Activated CD4-positive, alpha-beta memory T cell treated with anti-CD3 and anti-CD28 coated beads, Interleukin-2, amount 10 ng/mL, durations not matched to agents 7 days and 5 days (primary cell): ENCODE measurements around the gene OR2A1. TPM values are rescaled to one million over a fixed set of nuclear protein-coding genes. Genes with fewer than 3 reads are reported as not detected.
"Not testable (repeated sequence)": the region's sequence is repeated elsewhere in the genome, so short reads cannot be mapped to it uniquely, and the experiment has no call there.

Experiments
- CTCF ChIA-PET: fragments of 350-600 bp; sonication (Branson Sonifier 250); formaldehyde crosslinking; loops from one replicate; lab custom pipeline; 2021; ENCODE audit warnings: antibody characterized with exemption, inconsistent platforms; lab: Charles Lee
- POLR2A ChIA-PET: fragments of 350-600 bp; sonication (Branson Sonifier 250); formaldehyde crosslinking; loops from one replicate; lab custom pipeline; 2021; ENCODE audit warnings: antibody characterized with exemption; lab: Charles Lee
- DNase-seq: peaks from one replicate; pipeline ENCODE4 v3.0.0-alpha.2; 2020
- H3K27ac Mint-ChIP-seq: one replicate; pipeline ENCODE4 v1.8.0; 2021; ENCODE audit warnings: mild to moderate bottlenecking, mixed read lengths
- H3K27me3 Mint-ChIP-seq: one replicate; pipeline ENCODE4 v1.8.0; 2021; ENCODE audit warnings: mixed read lengths
- H3K36me3 Mint-ChIP-seq: one replicate; pipeline ENCODE4 v1.8.0; 2021; ENCODE audit warnings: low read depth, mixed read lengths
- H3K4me1 Mint-ChIP-seq: one replicate; pipeline ENCODE4 v1.8.0; 2021; ENCODE audit warnings: mixed read lengths
- H3K4me3 Mint-ChIP-seq: one replicate; pipeline ENCODE4 v1.8.0; 2021; ENCODE audit warnings: mild to moderate bottlenecking, mixed read lengths
- H3K9me3 Mint-ChIP-seq: one replicate; pipeline ENCODE4 v1.8.0; 2021; ENCODE audit warnings: mixed read lengths
- total RNA-seq, 2 experiments: library from RNA; stranded (reverse); gene quantifications; one replicate each; pipeline ENCODE4 v1.2.3, GENCODE V29; 2021

Gene OR2A1
- total RNA-seq, 2 experiments from 2014 or later: 0.05 TPM; not detected in 1

DNA sequence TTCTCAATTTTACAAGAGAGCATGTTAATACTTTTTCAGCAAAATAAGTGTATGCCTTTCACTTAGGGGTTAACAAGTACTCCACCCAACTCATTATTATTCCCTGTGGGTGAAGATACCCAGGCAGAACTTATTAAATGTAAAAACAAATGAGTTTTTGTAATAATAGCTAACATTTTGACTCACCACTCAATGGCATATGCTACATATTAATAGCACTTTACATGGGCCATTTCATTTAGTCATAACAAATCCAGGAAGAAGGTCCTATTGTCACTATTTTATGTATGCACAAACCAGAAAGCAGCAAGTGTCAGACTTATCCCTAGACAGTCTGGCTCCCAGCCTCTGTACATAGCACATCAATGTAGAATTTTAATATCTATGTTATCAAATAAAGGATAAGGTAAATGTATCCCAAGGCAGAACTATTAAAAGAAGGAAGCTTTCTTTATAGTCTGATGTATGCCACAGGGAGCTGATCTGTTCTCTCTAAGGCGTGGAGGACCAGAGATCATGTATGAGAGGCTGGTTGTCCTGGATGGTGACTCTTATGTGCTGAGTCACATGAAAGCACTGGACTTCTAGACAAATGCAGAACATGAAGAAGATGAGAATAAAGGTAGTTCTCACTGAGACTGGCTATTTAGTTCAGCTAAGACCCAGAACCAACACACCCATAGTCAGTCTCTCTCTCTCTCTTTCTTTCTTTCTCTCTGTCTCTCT lies 9.5 kb upstream of the OR2A1 start:
- H3K4me3 Mint-ChIP-seq, CTCF ChIA-PET, DNase-seq, H3K4me1 Mint-ChIP-seq, POLR2A ChIA-PET, H3K27me3 Mint-ChIP-seq, H3K27ac Mint-ChIP-seq, H3K36me3 Mint-ChIP-seq, H3K9me3 Mint-ChIP-seq: not testable (repeated sequence)

DNA sequence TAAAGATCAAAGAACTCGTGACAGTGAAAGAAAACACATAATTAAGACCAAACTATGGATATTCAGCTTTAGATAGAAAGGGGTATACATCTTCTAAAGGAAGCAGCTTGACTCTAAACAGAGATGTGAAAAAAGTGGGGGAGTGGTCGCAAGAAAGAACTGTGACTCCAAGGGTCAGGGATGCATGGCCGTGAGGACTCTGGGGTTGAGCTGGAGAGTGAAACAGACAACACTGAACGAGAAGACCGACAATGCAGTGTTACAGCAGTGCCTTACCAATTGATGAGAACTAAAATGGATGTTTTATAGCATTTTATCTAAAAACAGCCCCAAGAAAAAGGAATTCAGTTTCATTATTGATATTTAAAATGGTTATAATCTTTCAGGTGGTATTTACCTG lies 8.6 kb upstream of the OR2A1 start:
- CTCF ChIA-PET, H3K36me3 Mint-ChIP-seq, POLR2A ChIA-PET, H3K4me1 Mint-ChIP-seq, H3K27ac Mint-ChIP-seq, H3K4me3 Mint-ChIP-seq, H3K27me3 Mint-ChIP-seq, DNase-seq, H3K9me3 Mint-ChIP-seq: not testable (repeated sequence)

DNA sequence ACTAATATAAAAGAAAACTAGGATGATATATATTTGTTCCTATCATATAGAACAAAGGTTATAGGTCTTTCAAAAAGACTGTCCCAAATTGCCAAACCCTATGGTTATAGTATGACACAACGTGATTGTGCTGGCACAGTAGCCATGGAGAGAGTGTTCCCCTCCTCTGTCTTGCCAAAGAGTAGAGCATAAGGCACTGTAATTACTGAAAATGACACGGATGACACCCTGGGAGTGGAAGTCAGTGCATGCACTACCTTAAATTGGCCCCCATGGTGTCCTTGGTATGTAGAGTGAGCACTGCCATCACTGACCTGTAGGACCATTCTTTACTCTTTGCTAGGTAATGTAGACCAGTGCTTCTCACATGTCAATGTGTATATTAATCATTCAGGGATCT lies 7.1 kb upstream of the OR2A1 start:
- POLR2A ChIA-PET, H3K36me3 Mint-ChIP-seq, H3K9me3 Mint-ChIP-seq, H3K4me3 Mint-ChIP-seq, H3K27me3 Mint-ChIP-seq, H3K27ac Mint-ChIP-seq, DNase-seq, H3K4me1 Mint-ChIP-seq, CTCF ChIA-PET: not testable (repeated sequence)

DNA sequence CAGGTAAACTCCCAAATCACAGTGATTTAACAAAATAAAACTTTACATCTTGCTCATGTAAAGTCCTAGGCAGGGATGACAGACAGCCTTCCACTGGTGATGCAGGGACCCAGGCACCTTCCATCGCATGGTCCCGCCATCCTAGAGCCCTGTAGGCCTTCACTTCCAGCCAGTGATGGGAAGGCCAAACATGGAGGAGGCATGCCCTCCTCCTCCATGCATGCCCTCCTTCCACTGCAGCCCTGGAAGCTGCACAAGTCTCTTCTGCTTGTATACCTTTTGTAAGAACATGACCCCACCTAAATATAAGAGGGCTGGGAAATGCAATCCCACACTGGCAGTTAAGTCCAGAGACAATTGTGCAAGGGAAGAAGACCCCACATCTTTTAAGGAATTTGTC lies 2.5 kb upstream of the OR2A1 start:
- H3K27ac Mint-ChIP-seq, H3K9me3 Mint-ChIP-seq, CTCF ChIA-PET, H3K4me3 Mint-ChIP-seq, H3K4me1 Mint-ChIP-seq, POLR2A ChIA-PET, DNase-seq, H3K36me3 Mint-ChIP-seq, H3K27me3 Mint-ChIP-seq: not testable (repeated sequence)

DNA sequence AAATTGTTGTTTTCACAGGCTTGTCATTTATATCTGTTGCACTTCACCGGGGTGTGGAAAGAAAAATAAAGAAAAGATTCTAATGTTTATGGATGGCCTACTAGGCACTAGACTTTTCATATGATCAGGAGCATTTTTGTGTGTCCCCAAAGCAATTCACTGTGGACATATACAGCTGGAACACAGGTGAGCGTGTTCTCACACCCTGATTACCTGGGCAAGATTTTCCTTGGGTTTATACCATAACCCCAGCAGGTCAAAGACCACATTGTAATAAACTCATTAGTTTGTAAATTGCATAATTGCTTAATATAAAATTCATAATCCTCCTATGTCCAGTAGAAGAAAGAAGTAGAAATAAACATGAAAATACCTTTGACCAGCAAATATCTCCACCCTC lies 1.0 kb upstream of the OR2A1 start:
- CTCF ChIA-PET, DNase-seq, H3K36me3 Mint-ChIP-seq, POLR2A ChIA-PET, H3K27ac Mint-ChIP-seq, H3K4me3 Mint-ChIP-seq, H3K27me3 Mint-ChIP-seq, H3K9me3 Mint-ChIP-seq, H3K4me1 Mint-ChIP-seq: not testable (repeated sequence)

DNA sequence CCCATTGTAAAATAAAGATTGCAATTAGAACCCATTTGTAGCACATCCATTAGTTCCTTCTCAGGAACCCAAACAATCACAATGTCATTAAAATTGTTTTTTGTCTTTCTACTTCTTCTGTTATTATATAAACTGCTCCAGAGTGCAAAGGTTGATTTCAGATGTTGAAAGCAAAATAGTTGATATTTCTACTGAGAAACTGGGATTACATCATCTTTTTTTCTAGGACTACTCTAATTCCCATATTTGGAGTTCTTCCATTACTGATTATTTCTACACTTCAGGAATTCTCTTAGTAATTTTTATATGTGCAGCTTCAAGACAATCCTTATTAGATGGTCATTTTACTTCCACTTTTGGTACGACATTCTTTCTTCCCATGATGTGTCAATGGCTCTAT lies 5.3 kb downstream of the OR2A1 start:
- H3K9me3 Mint-ChIP-seq, H3K36me3 Mint-ChIP-seq, POLR2A ChIA-PET, H3K27ac Mint-ChIP-seq, DNase-seq, H3K27me3 Mint-ChIP-seq, CTCF ChIA-PET, H3K4me1 Mint-ChIP-seq, H3K4me3 Mint-ChIP-seq: not testable (repeated sequence)

DNA sequence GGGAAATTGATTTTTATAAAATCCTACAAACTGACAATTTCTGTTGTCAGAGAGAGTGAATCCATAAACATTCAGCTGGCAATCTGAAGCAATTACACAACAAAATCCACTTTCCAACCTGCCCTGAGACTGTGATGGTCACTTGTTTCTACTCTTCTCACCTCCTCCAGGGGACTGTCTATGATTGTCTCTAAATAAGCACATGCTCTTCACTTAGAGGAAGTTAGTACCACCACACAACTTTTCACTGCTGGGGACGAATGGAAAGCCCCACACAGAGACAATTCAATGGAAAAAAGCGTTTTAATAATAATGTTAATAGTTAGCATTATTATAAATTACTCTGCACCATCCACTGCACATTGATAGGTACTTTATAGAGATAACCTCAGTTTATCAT lies 7.3 kb downstream of the OR2A1 start:
- H3K36me3 Mint-ChIP-seq, CTCF ChIA-PET, DNase-seq, POLR2A ChIA-PET, H3K27ac Mint-ChIP-seq, H3K4me1 Mint-ChIP-seq, H3K4me3 Mint-ChIP-seq, H3K27me3 Mint-ChIP-seq, H3K9me3 Mint-ChIP-seq: not testable (repeated sequence)

DNA sequence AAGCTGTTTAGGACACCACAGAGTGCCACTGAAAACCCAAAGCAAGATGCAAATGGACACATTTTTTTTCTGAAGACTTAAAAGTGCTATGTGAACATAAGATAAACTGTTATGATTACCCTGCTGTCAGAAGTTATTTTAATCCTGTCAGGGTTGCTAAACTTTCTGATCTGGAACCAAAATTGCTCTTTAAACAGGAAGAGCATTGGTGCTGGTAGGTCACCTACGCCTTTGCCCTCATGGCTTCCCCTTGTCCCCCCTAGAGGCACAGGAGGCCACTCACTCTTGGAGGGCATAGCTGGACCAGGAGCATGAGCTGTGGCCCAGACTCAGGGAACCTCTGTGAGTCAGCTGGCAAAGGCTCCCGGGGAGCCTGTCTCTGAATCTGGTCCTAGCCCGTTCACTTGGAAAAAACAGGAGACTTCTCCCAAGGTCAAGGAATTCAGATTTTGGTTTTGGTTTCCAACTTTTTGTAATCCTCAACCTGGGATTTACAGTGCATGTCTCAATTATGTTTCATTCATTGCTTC lies 9.5 kb downstream of the OR2A1 start:
- H3K27me3 Mint-ChIP-seq, H3K4me1 Mint-ChIP-seq, POLR2A ChIA-PET, DNase-seq, H3K27ac Mint-ChIP-seq, H3K9me3 Mint-ChIP-seq, H3K4me3 Mint-ChIP-seq, H3K36me3 Mint-ChIP-seq, CTCF ChIA-PET: not testable (repeated sequence)

DNA sequence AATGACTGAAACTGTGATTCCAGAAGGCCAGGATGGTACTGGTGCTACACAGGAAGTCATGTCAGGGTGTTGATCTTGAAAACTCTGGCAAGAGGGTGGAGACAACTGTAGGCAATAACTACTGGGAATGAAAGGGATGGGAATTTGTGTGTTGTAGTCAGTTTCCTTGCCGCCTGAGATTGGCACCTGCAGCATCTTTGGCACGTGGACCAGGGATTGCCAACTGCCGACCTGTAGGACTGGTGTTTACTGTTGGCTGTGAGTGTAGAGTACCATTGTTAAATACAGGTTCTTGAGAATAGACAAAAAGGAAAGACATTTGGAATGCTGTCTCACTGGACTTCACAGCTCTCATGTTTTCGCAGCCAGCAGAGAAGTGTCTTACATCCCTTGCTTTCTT lies 11.1 kb downstream of the OR2A1 start:
- H3K27ac Mint-ChIP-seq, H3K36me3 Mint-ChIP-seq, DNase-seq, H3K4me1 Mint-ChIP-seq, H3K27me3 Mint-ChIP-seq, H3K4me3 Mint-ChIP-seq, H3K9me3 Mint-ChIP-seq, POLR2A ChIA-PET, CTCF ChIA-PET: not testable (repeated sequence)

DNA sequence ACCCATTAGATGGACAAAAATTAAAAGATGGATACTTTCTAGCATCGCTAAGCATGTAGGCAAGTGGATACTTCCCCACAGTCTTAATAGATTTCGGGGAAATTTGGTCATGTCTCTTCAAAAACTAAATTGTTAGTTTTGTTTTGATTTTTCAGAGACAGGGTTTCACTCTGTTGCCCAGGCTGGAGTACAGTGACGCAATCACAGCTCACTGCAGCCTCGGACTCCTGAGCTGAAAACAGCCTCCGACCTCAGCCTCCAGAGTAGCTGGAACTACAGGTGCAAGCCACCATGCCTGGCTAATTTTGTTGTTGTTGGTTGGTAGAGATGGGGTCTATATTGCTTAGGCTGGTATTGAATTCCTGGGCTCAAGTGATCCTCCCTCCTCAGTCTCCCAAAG lies 13.6 kb downstream of the OR2A1 start:
- CTCF ChIA-PET, H3K4me1 Mint-ChIP-seq, H3K27me3 Mint-ChIP-seq, H3K4me3 Mint-ChIP-seq, H3K27ac Mint-ChIP-seq, H3K9me3 Mint-ChIP-seq, H3K36me3 Mint-ChIP-seq, POLR2A ChIA-PET, DNase-seq: not testable (repeated sequence)

DNA sequence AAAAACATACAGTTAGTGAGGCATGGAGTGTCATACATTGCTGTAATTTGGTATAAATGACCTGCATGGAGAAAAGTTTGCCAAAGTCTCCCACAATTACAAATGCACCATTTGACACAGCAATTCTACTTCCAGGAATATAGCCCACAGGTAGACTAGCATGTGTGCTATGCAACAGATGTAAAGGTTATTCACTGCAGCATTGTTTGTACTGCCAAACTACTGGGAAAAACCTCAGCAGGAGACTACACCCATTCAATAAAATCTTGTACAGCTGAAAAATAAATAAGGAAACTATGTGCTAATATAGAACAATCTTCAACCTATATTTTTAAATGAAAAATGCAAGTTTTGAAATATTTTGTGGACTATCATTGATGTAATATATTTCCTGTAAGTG lies 17.8 kb downstream of the OR2A1 start:
- DNase-seq, H3K27ac Mint-ChIP-seq, H3K4me3 Mint-ChIP-seq, POLR2A ChIA-PET, CTCF ChIA-PET, H3K36me3 Mint-ChIP-seq, H3K4me1 Mint-ChIP-seq, H3K27me3 Mint-ChIP-seq, H3K9me3 Mint-ChIP-seq: not testable (repeated sequence)

DNA sequence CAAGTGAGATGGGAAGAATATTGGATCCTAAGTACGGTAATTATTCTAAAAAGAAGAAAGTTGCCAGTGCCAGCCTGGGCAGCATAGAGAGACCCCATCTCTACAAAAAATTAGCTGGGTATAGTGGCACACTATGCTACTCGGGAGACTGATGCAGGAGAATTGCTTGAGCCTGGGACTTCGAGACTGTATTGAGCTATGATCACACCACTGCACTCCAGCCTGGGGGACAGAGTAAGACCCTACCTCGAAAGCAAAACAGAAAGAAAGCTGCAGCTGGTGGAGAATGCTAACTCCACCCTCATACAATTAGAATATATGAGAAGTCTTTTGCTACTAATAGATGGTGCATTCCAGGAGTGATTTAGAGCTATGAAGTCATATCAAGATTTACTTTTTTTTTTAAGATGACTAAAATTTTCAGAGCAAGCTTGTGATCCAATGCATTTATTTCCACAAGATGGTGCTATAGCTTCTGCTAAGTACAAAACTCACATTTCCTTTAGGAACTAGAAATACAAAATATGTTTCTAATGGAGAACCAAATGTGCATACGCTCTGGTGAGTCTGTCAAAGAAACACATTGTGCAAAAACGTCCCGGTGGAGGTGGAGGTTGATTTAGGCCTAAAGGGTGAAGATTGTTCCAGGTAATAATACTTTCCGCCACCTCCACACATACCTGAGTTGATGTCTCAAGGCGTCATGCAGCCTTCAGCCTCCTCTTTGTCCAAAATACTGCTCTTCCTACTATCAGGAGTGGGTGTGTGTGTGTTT lies 19.2 kb downstream of the OR2A1 start:
- H3K27me3 Mint-ChIP-seq, H3K9me3 Mint-ChIP-seq, H3K4me1 Mint-ChIP-seq, H3K27ac Mint-ChIP-seq, H3K36me3 Mint-ChIP-seq, H3K4me3 Mint-ChIP-seq, DNase-seq, CTCF ChIA-PET, POLR2A ChIA-PET: not testable (repeated sequence)

DNA sequence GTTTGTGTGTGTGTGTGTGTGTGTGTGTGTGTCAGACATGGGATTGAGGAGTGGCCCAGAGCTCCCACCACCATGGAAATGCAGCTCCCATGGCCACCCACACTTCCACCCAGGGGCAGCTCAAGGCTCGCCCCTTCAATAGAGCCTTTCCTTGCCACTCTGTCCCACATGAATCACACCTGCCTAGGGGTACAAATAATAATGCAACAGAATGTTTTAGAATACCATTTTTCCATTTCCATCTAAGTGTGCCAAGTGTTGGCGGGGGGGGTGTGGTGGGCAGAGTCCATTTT lies 19.7 kb downstream of the OR2A1 start:
- CTCF ChIA-PET, H3K27me3 Mint-ChIP-seq, H3K9me3 Mint-ChIP-seq: not testable (repeated sequence)

DNA sequence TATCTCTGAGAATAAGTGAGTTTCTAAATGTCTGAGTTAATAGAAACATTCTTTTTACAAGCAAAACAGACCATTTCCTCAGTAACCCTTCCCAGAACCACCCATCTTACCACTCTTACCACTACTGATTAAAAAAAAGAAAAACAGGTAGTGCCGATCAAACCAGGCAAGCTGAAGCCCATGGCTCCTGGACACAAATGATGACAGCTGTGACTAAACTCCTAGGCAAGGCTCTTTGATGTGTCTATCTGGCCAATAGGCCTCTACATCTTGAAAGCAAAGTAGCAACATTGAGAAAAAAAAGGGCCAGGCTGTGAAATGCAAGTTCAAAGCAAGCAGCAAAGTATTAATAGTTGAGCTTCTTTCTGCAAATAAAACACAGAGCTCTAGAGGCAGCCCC lies 36.4 kb downstream of the OR2A1 start:
- H3K4me3 Mint-ChIP-seq, H3K9me3 Mint-ChIP-seq, H3K27me3 Mint-ChIP-seq, H3K36me3 Mint-ChIP-seq, DNase-seq, H3K4me1 Mint-ChIP-seq, CTCF ChIA-PET, POLR2A ChIA-PET, H3K27ac Mint-ChIP-seq: not testable (repeated sequence)

More for the DNA sequence above, 19.7 kb downstream of the OR2A1 start:
- H3K4me1 Mint-ChIP-seq, H3K4me3 Mint-ChIP-seq, POLR2A ChIA-PET, H3K36me3 Mint-ChIP-seq, H3K27ac Mint-ChIP-seq, DNase-seq: not testable (repeated sequence)
